Left colon (tissue), 2 donors: ENCODE measurements around the gene DDIAS. TPM values are rescaled to one million over a fixed set of nuclear protein-coding genes. Genes with fewer than 3 reads are reported as not detected.
A peak's percentile ranks its signal among the peaks of the same experiment; 100 is the strongest.
"Not testable (repeated sequence)": the region's sequence is repeated elsewhere in the genome, so short reads cannot be mapped to it uniquely, and the experiment has no call there.

Experiments
- ATAC-seq: fragments of 200-7000 bp; cut with Tn5 transposase; one replicate; pipeline ENCODE4 v1.9.1; 2020; ENCODE audit warnings: mild to moderate bottlenecking, moderate library complexity
- DNase-seq, 2 donors: peaks; one replicate each; pipeline ENCODE4 v3.0.0-alpha.2; 2020
- intact Hi-C, 2 donors: fragments of 100-400 bp; cut with DNase I in 1 of 2; cut with micrococcal nuclease in 1 of 2; formaldehyde crosslinking; loops; one replicate each; pipeline versions ENCODE4 v1.11.2 to v1.14.0; 2022; cut with DNase I, micrococcal nuclease
- long read RNA-seq: library from polyadenylated mRNA; unstranded; transcript quantifications from one replicate; pipeline ENCODE4 v2.0.0, GENCODE V29; 2021
- total RNA-seq, 2 donors: library from RNA; stranded (reverse); fragmentation: NEBNext Ultra II Directional; extraction: Animal tissue kit (Norgen Biotek cat#: 25700); gene quantifications; one replicate each; pipeline ENCODE4 v1.2.1, GENCODE V29; 2021
- donor health status: DM: no; HTN: no; CAD: no.
- donor health status: DM: yes; HTN: yes; CAD: no.

Gene DDIAS, protein sequence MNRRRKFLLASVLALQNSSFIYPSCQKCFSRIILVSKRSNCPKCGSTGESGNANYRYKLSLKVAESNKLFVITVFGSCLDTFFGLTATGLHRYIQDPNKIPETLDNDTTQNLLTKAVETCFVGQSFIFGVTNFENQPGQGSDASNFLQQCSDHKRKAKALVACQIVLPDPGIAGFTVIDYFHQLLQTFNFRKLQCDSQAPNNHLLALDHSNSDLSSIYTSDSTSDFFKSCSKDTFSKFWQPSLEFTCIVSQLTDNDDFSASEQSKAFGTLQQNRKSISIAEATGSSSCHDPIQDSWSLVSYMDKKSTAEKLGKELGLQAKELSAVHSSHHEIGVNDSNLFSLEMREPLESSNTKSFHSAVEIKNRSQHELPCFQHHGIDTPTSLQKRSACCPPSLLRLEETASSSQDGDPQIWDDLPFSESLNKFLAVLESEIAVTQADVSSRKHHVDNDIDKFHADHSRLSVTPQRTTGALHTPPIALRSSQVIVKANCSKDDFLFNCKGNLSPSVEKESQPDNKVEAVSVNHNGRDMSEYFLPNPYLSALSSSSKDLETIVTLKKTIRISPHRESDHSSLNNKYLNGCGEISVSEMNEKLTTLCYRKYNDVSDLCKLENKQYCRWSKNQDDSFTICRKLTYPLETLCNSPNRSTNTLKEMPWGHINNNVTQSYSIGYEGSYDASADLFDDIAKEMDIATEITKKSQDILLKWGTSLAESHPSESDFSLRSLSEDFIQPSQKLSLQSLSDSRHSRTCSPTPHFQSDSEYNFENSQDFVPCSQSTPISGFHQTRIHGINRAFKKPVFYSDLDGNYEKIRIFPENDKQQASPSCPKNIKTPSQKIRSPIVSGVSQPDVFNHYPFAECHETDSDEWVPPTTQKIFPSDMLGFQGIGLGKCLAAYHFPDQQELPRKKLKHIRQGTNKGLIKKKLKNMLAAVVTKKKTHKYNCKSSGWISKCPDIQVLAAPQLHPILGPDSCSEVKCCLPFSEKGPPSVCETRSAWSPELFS
- total RNA-seq: 1 to 10 TPM in 1 of 2 donors, under 1 TPM in 1; 0.84 to 2.5 TPM
- long read RNA-seq, partial matches to known transcripts: 0 of 2 reads
- long read RNA-seq, other reads (novel, unspliced or antisense): 1 of 2 reads

GRCh38 chr11:82901165-82901921 is at the start of gene DDIAS:
Gene DDIAS (plus strand): TSS chr11:82901736. CDS start chr11:82914739, 13,003 bp downstream.
- ATAC-seq: peak; percentile 84
- DNase-seq: peak; percentile 97 to 98
- intact Hi-C loops: loop anchor here in 1 of 2 donors (10.0 kb wide), 3 partner anchors 173 to 353 kb away; partner anchors contain the start of genes ANKRD42 and RAB30

- DNase-seq (no peak), ATAC-seq (no peak)
- intact Hi-C loops: no loop called here
Observed at GRCh38 chr11:82854242-82854641, 47.3 kb upstream of the DDIAS start.

DNA sequence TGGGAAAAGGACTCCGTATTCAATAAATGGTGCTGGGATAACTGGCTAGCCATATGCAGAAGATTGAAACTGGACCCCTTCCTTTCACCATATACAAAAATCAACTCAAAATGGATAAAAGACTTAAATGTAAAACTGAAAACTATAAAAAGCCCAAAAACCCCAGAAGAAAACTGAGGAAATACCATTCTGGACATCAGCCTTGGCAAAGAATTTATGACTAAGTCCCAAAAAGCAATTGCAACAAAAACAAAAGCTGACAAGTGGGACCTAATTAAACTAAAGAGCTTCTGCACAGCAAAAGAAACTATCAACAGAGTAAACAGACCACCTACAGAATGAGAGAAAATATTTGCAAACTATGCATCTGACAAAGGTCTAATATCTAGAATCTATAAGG is 46.6 kb upstream of the DDIAS start:
- ATAC-seq, intact Hi-C loops, DNase-seq: not testable (repeated sequence)

DNA sequence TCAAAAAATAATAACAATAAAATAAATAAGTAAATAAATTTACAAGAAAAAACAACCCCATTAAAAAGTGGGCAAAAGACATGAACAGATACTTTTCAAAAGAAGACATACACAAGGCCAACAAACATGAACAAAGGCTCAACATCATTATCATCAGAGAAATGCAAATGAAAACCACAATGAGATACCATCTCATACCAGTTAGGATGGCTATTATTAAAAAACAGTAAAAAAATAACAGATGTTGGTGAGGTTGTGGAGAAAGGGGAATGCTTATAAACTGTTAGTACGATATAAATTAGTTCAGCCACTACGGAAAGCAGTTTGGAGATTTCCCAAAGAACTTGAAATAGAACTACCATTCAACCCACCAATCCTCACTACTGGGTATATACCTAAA is 45.9 kb upstream of the DDIAS start:
- ATAC-seq: no peak
- no peak for DNase-seq
- intact Hi-C loops: no loop called here

GRCh38 chr11:82857145-82857544 is 44.4 kb upstream of the DDIAS start:
- ATAC-seq (no peak), DNase-seq (no peak)
- intact Hi-C loops: no loop called here

GRCh38 chr11:82858133-82858532 is 43.4 kb upstream of the DDIAS start:
- intact Hi-C loops: no loop called here
- no peak for DNase-seq

DNA sequence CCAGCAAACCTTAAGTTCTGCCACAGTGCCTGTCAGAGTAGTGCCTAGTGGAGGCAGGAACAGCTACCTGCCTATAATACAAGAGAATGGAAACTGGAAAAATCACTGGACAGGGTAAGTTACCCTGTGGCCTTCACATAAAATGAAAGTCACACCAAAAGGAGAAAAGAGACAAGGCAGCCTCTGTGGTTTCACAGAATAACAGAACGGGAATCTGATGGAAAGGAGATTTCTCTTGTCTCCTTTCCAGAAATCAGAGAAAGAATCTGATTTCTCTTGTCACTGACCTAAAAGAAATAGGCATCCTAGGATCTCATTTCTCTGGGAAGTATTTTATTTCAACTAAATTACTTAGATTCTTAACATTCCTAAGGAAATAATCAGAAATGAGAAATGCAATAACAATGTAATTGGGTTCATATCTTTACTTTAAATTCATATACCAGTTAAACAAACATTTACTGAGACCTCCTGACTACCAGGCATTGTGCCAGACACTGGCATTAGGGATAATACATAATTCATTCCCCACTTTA is 42.9 kb upstream of the DDIAS start:
- intact Hi-C loops: no loop called here
- ATAC-seq (no peak), DNase-seq (no peak)

More at GRCh38 chr11:82858133-82858532, 43.4 kb upstream of the DDIAS start:
- ATAC-seq: no peak

DNA sequence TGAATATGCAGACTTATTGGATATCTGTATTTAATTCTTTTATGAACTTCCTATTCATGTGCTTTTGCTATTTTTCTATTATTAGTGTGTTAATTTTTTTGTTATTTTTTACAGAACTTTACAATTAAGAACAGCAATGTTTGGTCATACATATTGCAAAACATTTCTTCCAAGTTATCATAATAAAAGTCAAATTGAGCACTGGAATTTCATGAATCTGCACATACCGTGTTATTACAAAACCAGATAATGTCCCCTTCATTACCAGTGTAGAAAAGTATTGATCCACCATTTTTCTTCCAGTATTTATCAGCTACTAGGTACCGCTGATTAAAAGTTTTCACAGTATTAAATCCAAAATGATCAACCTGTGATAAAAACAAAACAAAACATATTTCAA is 41.8 kb upstream of the DDIAS start:
- ATAC-seq (no peak), DNase-seq (no peak)
- intact Hi-C loops: loop anchor here in 1 of 2 donors (10.0 kb wide), 1 partner anchor 145 kb away; no protein-coding TSS in a partner anchor

GRCh38 chr11:82862379-82862778 is 39.2 kb upstream of the DDIAS start:
- no peak for DNase-seq
- ATAC-seq: no peak
- intact Hi-C loops: loop anchor here in 1 of 2 donors (10.0 kb wide), 1 partner anchor 148 kb away; no protein-coding TSS in a partner anchor

GRCh38 chr11:82863209-82863608 is 38.3 kb upstream of the DDIAS start:
- ATAC-seq: no peak
- intact Hi-C loops: loop anchor here in 1 of 2 donors (10.0 kb wide), 1 partner anchor 148 kb away; no protein-coding TSS in a partner anchor
- DNase-seq: no peak

DNA sequence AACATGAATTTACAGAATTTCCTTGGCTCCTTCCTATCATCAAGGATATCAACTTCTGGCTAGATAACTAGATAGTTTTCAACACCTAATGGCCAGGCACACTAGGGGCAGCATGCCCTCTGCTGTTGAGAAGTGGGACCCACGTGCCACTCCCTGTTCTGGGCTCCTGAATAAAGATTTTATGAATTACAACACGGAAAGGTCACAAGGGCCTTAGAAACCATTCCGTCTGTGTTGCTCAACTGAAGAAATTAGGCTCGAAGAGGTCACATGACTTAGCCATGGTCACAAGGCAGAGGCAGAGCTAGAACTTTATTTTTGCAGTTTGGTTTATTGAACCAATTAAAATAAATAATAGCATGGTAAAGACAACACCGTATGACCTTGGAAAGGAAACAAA is 37.3 kb upstream of the DDIAS start:
- peak; percentile 33 to 44 for DNase-seq
- intact Hi-C loops: loop anchor here in 1 of 2 donors (10.0 kb wide), 1 partner anchor 149 kb away; no protein-coding TSS in a partner anchor
- ATAC-seq: peak; percentile 88

DNA sequence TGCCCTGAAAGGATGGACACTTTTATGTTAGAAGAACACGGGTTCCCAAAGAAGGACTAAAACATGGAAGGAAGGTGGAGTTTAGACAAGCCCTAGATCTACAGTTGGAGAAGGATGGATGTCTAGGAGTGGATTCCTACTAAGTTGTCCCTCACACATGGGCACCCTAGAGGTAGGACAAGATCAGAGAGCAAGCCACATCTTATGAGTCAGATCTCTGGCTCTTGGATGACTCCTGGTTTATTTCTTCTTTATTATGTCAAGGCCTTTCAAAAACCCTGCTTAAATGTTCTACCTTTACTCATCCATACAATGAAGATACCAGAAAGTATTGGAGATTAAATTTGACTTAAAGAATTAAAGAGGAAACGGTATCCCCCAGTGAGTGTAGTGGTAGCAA is 35.7 kb upstream of the DDIAS start:
- no peak for ATAC-seq
- no peak for DNase-seq
- intact Hi-C loops: loop anchor here in 1 of 2 donors (10.0 kb wide), 1 partner anchor 151 kb away; no protein-coding TSS in a partner anchor

- peak; percentile 45 for ATAC-seq
- peak; percentile 41 to 90 for DNase-seq
- intact Hi-C loops: loop anchor here in 1 of 2 donors (10.0 kb wide), 1 partner anchor 153 kb away; no protein-coding TSS in a partner anchor
Observed at GRCh38 chr11:82867495-82868082, 33.9 kb upstream of the DDIAS start.

GRCh38 chr11:82869657-82870056 is 31.9 kb upstream of the DDIAS start:
- no peak for DNase-seq
- ATAC-seq: peak; percentile 23
- intact Hi-C loops: loop anchor here in 1 of 2 donors (10.0 kb wide), 1 partner anchor 155 kb away; no protein-coding TSS in a partner anchor

- no peak for ATAC-seq
- DNase-seq: no peak
- intact Hi-C loops: no loop called here
Observed at GRCh38 chr11:82871646-82872045, 29.9 kb upstream of the DDIAS start.

DNA sequence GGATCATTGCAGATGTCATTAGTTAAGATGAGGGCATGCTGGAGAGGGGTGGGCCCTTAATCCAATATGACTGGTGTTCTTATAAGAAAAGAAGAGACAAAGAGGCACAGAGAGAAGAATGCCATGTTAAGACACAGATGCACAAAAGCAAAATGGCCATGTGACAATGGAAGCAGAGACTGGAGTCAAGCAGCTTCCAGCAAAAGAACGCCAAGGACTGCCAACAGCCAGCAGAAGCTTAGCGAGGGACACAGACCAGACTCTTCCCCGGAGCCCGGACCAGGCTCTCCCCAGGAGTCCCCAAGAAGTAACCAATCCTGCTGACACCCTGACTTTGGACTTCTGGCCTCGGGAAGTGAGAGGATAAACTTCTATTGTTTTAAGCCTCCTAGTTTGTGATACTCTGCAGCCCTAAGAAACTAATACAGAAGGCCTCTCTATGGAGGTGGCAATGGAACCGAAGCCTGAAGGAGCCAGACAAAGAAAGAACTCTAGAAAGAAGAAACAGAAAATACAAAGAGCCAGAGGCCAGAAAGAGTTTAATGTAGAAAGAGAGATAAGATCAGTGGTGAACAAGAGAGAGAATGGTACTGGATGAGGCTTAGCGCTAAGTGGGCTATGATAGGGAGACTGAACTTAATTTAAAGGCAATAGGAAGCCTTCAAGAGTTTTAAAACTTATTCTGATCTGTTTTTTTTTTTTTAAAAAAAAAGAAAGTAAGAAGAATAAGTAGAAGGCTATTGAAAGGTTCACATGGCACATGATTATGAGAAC is 29.0 kb upstream of the DDIAS start:
- ATAC-seq (no peak), DNase-seq (no peak)
- intact Hi-C loops: no loop called here

GRCh38 chr11:82873919-82874333 is 27.6 kb upstream of the DDIAS start:
- DNase-seq: no peak
- ATAC-seq: no peak
- intact Hi-C loops: no loop called here
